Breast epithelium (tissue), 4 donors: Measurements from ENCODE around the gene ACTL9. TPM values are rescaled to one million over a fixed set of nuclear protein-coding genes. Genes with fewer than 3 reads are reported as not detected.

Experiments used
- DNase-seq, 2 donors: peaks; one replicate each; pipeline ENCODE4 v3.0.0-alpha.2; 2019; ENCODE audit warnings: low spot score in 2 of 2
- H3K27ac ChIP-seq, 2 donors: fragments of 200-600 bp; sonication (generic) in 1 of 2; one replicate each; pipeline ENCODE4 v1.5.1; 2016 to 2019; ENCODE audit warnings: mild to moderate bottlenecking in 1 of 2
- H3K27me3 ChIP-seq, 2 donors: fragments of 200-600 bp; sonication (generic) in 1 of 2; one replicate each; pipeline versions ENCODE4 v1.5.1 to v1.6.0; 2017 to 2019; ENCODE audit warnings: control low read depth in 1 of 2, mild to moderate bottlenecking in 1 of 2
- H3K36me3 ChIP-seq: fragments of 200-600 bp; one replicate; pipeline ENCODE4 v1.5.1; 2019
- H3K4me1 ChIP-seq, 2 donors: fragments of 200-600 bp; sonication (generic); one replicate each; pipeline ENCODE4 v1.5.1; 2016 to 2019; ENCODE audit warnings: control low read depth in 1 of 2
- H3K4me3 ChIP-seq, 3 donors: fragments of 200-600 bp; sonication (generic); 1 replicate in 2 of 3; 2 replicates in 1 of 3; pipeline ENCODE4 v1.5.1; 2016 to 2019; ENCODE audit warnings: mild to moderate bottlenecking in 3 of 3, moderate library complexity in 2 of 3
- H3K9me3 ChIP-seq, 2 donors: fragments of 200-600 bp; sonication (generic) in 1 of 2; one replicate each; pipeline ENCODE4 v1.5.1; 2016 to 2019; ENCODE audit warnings: control low read depth in 1 of 2
- CTCF ChIP-seq, 3 donors: fragments of 450-650 bp; IDR thresholded peaks; one replicate each; pipeline ENCODE4 v1.5.1; 2016 to 2017; ENCODE audit warnings: antibody characterized with exemption in 3 of 3, mild to moderate bottlenecking in 3 of 3, moderate library complexity in 3 of 3
- POLR2A ChIP-seq: fragments of 450-650 bp; IDR thresholded peaks from one replicate; pipeline ENCODE4 v1.6.1; 2016; ENCODE audit warnings: antibody characterized with exemption, mild to moderate bottlenecking, moderate library complexity
- POLR2AphosphoS5 ChIP-seq, 3 donors: sonication (generic); formaldehyde crosslinking; IDR thresholded peaks; one replicate each; pipeline ENCODE4 v1.6.1; 2017; ENCODE audit warnings: antibody characterized with exemption in 3 of 3
- intact Hi-C: fragments of 100-400 bp; cut with DNase I; formaldehyde crosslinking; loops from one replicate; pipeline ENCODE4 v1.15.1; 2023; ENCODE audit warnings: low total_unique reads
- total RNA-seq, 3 donors: library from RNA; depleted of rRNA; stranded (reverse); fragments of >200 nt; gene quantifications; one replicate each; pipeline ENCODE4 v1.1.0, GENCODE V29; 2016

The ACTL9 gene
- total RNA-seq, 3 donors from 2014 or later = not detected

GRCh38 chr19:8682472-8682871, 16.1 kb downstream of the ACTL9 start:
- no peaks in the 10 kb centered on the region for H3K36me3 ChIP-seq
- H3K27me3 ChIP-seq = peaks cover 0 to 16% of the 10 kb centered on the region in 2 donors
- TF ChIP-seq POLR2AphosphoS5 (IDR thresholded peaks at IDR 0.05) = no peak
- no peak for TF ChIP-seq POLR2A
- TF ChIP-seq CTCF (IDR thresholded peaks at IDR 0.05) = no peak
- H3K27ac ChIP-seq = no peak overlapping the region
- H3K4me1 ChIP-seq = no peaks in the 10 kb centered on the region
- intact Hi-C loops = no loop called here
- DNase-seq = no peak
- H3K9me3 ChIP-seq = peaks cover 7 to 9% of the 10 kb centered on the region in 2 donors
- H3K4me3 ChIP-seq = no peak overlapping the region

GRCh38 chr19:8681345-8682029, 17.1 kb downstream of the ACTL9 start:
- Histone ChIP-seq H3K9me3 (peaks cover 7 to 9% of the 10 kb centered on the region in 2 donors), H3K36me3 (no peaks in the 10 kb centered on the region), H3K4me3 (no peak overlapping the region), H3K27ac (no peak overlapping the region), H3K4me1 (no peaks in the 10 kb centered on the region), H3K27me3 (peaks cover 0 to 16% of the 10 kb centered on the region in 2 donors)
- DNase-seq = no peak
- intact Hi-C loops = no loop called here
- TF ChIP-seq CTCF (IDR thresholded peaks at IDR 0.05) (no peak), POLR2A (no peak), POLR2AphosphoS5 (IDR thresholded peaks at IDR 0.05) (no peak)

- no peaks in the 10 kb centered on the region for H3K36me3 ChIP-seq
- no peak overlapping the region for H3K27ac ChIP-seq
- no peak for TF ChIP-seq CTCF (IDR thresholded peaks at IDR 0.05)
- no peak for TF ChIP-seq POLR2AphosphoS5 (IDR thresholded peaks at IDR 0.05)
- TF ChIP-seq POLR2A = no peak
- no peaks in the 10 kb centered on the region for H3K4me1 ChIP-seq
- H3K27me3 ChIP-seq = peaks cover 0 to 15% of the 10 kb centered on the region in 2 donors
- intact Hi-C loops = no loop called here
- H3K4me3 ChIP-seq = no peak overlapping the region
- peaks cover 7 to 9% of the 10 kb centered on the region in 2 donors for H3K9me3 ChIP-seq
- no peak for DNase-seq
Observed at GRCh38 chr19:8680676-8681344, 17.8 kb downstream of the ACTL9 start.

GRCh38 chr19:8678244-8678807, 20.3 kb downstream of the ACTL9 start:
- no peaks in the 10 kb centered on the region for H3K27me3 ChIP-seq
- DNase-seq = no peak
- no peak for TF ChIP-seq POLR2A
- TF ChIP-seq CTCF (IDR thresholded peaks at IDR 0.05) = no peak
- no peak for TF ChIP-seq POLR2AphosphoS5 (IDR thresholded peaks at IDR 0.05)
- intact Hi-C loops = no loop called here
- peaks cover 7 to 9% of the 10 kb centered on the region in 2 donors for H3K9me3 ChIP-seq
- no peaks in the 10 kb centered on the region for H3K4me1 ChIP-seq
- no peak overlapping the region for H3K27ac ChIP-seq
- H3K4me3 ChIP-seq = no peak overlapping the region
- H3K36me3 ChIP-seq = no peaks in the 10 kb centered on the region

- Histone ChIP-seq H3K27me3 (no peaks in the 10 kb centered on the region), H3K36me3 (no peaks in the 10 kb centered on the region), H3K4me1 (no peaks in the 10 kb centered on the region), H3K27ac (no peak overlapping the region), H3K9me3 (no peaks in the 10 kb centered on the region), H3K4me3 (no peak overlapping the region)
- DNase-seq = no peak
- intact Hi-C loops = no loop called here
- TF ChIP-seq POLR2A (no peak), CTCF (IDR thresholded peaks at IDR 0.05) (no peak), POLR2AphosphoS5 (IDR thresholded peaks at IDR 0.05) (no peak)
Observed at GRCh38 chr19:8675066-8675465, 23.5 kb downstream of the ACTL9 start.
